H1 (cell line): ENCODE results near the gene CENPF. TPM values are rescaled to one million over a fixed set of nuclear protein-coding genes. Genes with fewer than 3 reads are reported as not detected.

Experiments
- CTCF ChIA-PET: fragments of 300-600 bp; sonication (Branson Sonifier 250); formaldehyde crosslinking; loops from one replicate; lab custom pipeline; 2021; ENCODE audit not compliant: partially characterized antibody; lab: Charles Lee
- POLR2A ChIA-PET: fragments of 300-600 bp; sonication (Branson Sonifier 250); formaldehyde crosslinking; loops from one replicate; lab custom pipeline; 2021; ENCODE audit warnings: inconsistent platforms; ENCODE audit not compliant: partially characterized antibody; lab: Charles Lee
- DNase-seq, 2 experiments: peaks; one replicate each; pipeline versions ENCODE4 v3.0.0 to v3.0.0-alpha.2; 2010 to 2022; ENCODE audit warnings: low spot score in 2 of 2, low read depth in 1 of 2, mixed read lengths in 1 of 2
- FAIRE-seq: peaks from 2 replicates; lab custom pipeline; 2011; peaks lifted over from hg19 to GRCh38; lab: Jason Lieb, UNC
- H2AFZ ChIP-seq: 2 replicates; pipeline ENCODE4 v1.8.1; 2012; ENCODE audit warnings: low read length, inconsistent platforms
- H2AK5ac ChIP-seq: 2 replicates; pipeline ENCODE4 v1.6.1; 2013; ENCODE audit warnings: low read depth, low read length
- H2BK120ac ChIP-seq: replicated peaks from 2 replicates; pipeline ENCODE3; 2013; ENCODE audit warnings: low read depth, low read length, inconsistent platforms
- H2BK12ac ChIP-seq: 2 replicates; pipeline ENCODE4 v1.6.1; 2013; ENCODE audit warnings: low read depth, low read length
- H2BK15ac ChIP-seq: 2 replicates; pipeline ENCODE4 v1.6.1; 2013; ENCODE audit warnings: low read length
- H2BK20ac ChIP-seq: 2 replicates; pipeline ENCODE4 v1.6.1; 2013; ENCODE audit warnings: low read length
- H2BK5ac ChIP-seq: 2 replicates; pipeline ENCODE4 v1.6.1; 2013; ENCODE audit warnings: low read depth, low read length
- H3K14ac ChIP-seq: 2 replicates; pipeline ENCODE4 v1.6.1; 2013; ENCODE audit warnings: inconsistent platforms; ENCODE audit not compliant: insufficient read length
- H3K18ac ChIP-seq: 2 replicates; pipeline ENCODE4 v1.6.1; 2013; ENCODE audit warnings: low read length; ENCODE audit errors: extremely low read depth
- H3K23ac ChIP-seq: 2 replicates; pipeline ENCODE4 v1.6.1; 2013; ENCODE audit warnings: inconsistent platforms; ENCODE audit not compliant: insufficient read length
- H3K23me2 ChIP-seq: 2 replicates; pipeline ENCODE4 v1.6.1; 2013; ENCODE audit warnings: low read depth, low read length
- H3K27ac ChIP-seq: 2 replicates; pipeline ENCODE4 v1.6.1; 2011; ENCODE audit warnings: low read depth, low read length, inconsistent platforms
- H3K27me3 ChIP-seq, 4 experiments: replicated peaks in 1 of 4; 1 replicate in 1 of 4; 2 replicates in 3 of 4; pipeline versions ENCODE4 v1.6.1 to v1.8.1; 2011 to 2013; ENCODE audit warnings: low read length in 3 of 4, mild to moderate bottlenecking in 3 of 4, inconsistent platforms in 2 of 4, mixed read lengths in 2 of 4, moderate library complexity in 1 of 4; ENCODE audit not compliant: control insufficient read depth in 3 of 4, insufficient read depth in 3 of 4; ENCODE audit errors: extremely low read depth in 1 of 4
- H3K36me3 ChIP-seq, 4 experiments: 2 replicates each; pipeline versions ENCODE4 v1.6.1 to v1.8.1; 2011 to 2013; ENCODE audit warnings: mild to moderate bottlenecking in 4 of 4, low read length in 3 of 4, moderate library complexity in 2 of 4, control low read depth in 1 of 4, inconsistent platforms in 1 of 4; ENCODE audit not compliant: insufficient read depth in 4 of 4, control insufficient read depth in 2 of 4
- H3K4ac ChIP-seq: replicated peaks from 2 replicates; pipeline ENCODE3; 2013; ENCODE audit warnings: low read length, low read depth, mixed read lengths, inconsistent platforms; ENCODE audit not compliant: insufficient read length
- H3K4me1 ChIP-seq, 4 experiments: replicated peaks in 1 of 4; 1 replicate in 1 of 4; 2 replicates in 3 of 4; pipeline versions ENCODE4 v1.6.1 to v1.8.1; 2011 to 2013; ENCODE audit warnings: low read length in 3 of 4, inconsistent platforms in 2 of 4, mixed read lengths in 1 of 4; ENCODE audit not compliant: insufficient read depth in 4 of 4, control insufficient read depth in 3 of 4
- H3K4me2 ChIP-seq, 2 experiments: 2 replicates each; pipeline versions ENCODE4 v1.6.1 to v1.8.1; 2011 to 2013; ENCODE audit warnings: low read depth in 2 of 2, low read length in 2 of 2, control low read depth in 1 of 2, inconsistent platforms in 1 of 2, mild to moderate bottlenecking in 1 of 2; ENCODE audit not compliant: insufficient read depth in 1 of 2
- H3K4me3 ChIP-seq, 4 experiments: fragments of 200-600, 300-600 bp in 1 of 4; sonication (generic), shearing (Covaris generic), sonication (Bioruptor Twin) in 1 of 4; 2 replicates each; pipeline versions ENCODE4 v1.5.1 to v1.8.1; 2011 to 2016; ENCODE audit warnings: low read length in 4 of 4, low read depth in 3 of 4, control low read depth in 2 of 4, inconsistent platforms in 2 of 4, mild to moderate bottlenecking in 2 of 4, mixed read lengths in 1 of 4, moderate library complexity in 1 of 4; ENCODE audit not compliant: insufficient read depth in 2 of 4; ENCODE audit errors: extremely low read depth in 1 of 4
- H3K56ac ChIP-seq: replicated peaks from 2 replicates; pipeline ENCODE3; 2013; ENCODE audit warnings: low read depth, mild to moderate bottlenecking, mixed read lengths, low read length, inconsistent platforms; ENCODE audit not compliant: insufficient read length
- H3K79me1 ChIP-seq: 2 replicates; pipeline ENCODE4 v1.6.1; 2013; ENCODE audit warnings: low read depth, low read length, control low read depth
- H3K79me2 ChIP-seq, 2 experiments: 2 replicates each; pipeline versions ENCODE4 v1.6.1 to v1.8.1; 2012 to 2013; ENCODE audit warnings: low read length in 2 of 2, mild to moderate bottlenecking in 2 of 2, inconsistent platforms in 1 of 2; ENCODE audit not compliant: insufficient read depth in 2 of 2, control insufficient read depth in 1 of 2
- H3K9ac ChIP-seq, 4 experiments: replicated peaks in 1 of 4; 1 replicate in 1 of 4; 2 replicates in 3 of 4; pipeline versions ENCODE4 v1.6.1 to v1.8.1; 2011 to 2013; ENCODE audit warnings: low read depth in 3 of 4, low read length in 3 of 4, control low read depth in 2 of 4, mild to moderate bottlenecking in 2 of 4, moderate library complexity in 2 of 4, inconsistent platforms in 1 of 4; ENCODE audit errors: extremely low read depth in 1 of 4
- H3K9me3 ChIP-seq, 2 experiments: 2 replicates each; pipeline versions ENCODE4 v1.6.1 to v1.8.1; 2012 to 2013; ENCODE audit warnings: mild to moderate bottlenecking in 2 of 2, moderate library complexity in 2 of 2, control low read depth in 1 of 2, inconsistent platforms in 1 of 2, low read depth in 1 of 2, low read length in 1 of 2, mixed read lengths in 1 of 2; ENCODE audit not compliant: insufficient read depth in 2 of 2
- H4K20me1 ChIP-seq, 2 experiments: replicated peaks in 1 of 2; 2 replicates each; pipeline versions ENCODE3 to v1.8.1; 2011 to 2013; ENCODE audit warnings: inconsistent platforms in 2 of 2, low read length in 2 of 2, mild to moderate bottlenecking in 1 of 2; ENCODE audit not compliant: insufficient read depth in 2 of 2, control insufficient read depth in 1 of 2
- H4K5ac ChIP-seq: 2 replicates; pipeline ENCODE4 v1.6.1; 2013; ENCODE audit warnings: low read length, low read depth, mixed read lengths, inconsistent platforms; ENCODE audit not compliant: insufficient read length
- H4K8ac ChIP-seq: 2 replicates; pipeline ENCODE4 v1.8.0; 2013; ENCODE audit warnings: mild to moderate bottlenecking, moderate library complexity, low read length, inconsistent platforms; ENCODE audit not compliant: insufficient read depth; ENCODE audit errors: extremely low read depth
- H4K91ac ChIP-seq: replicated peaks from 2 replicates; pipeline ENCODE3; 2013; ENCODE audit warnings: low read length, mixed read lengths, inconsistent platforms; ENCODE audit not compliant: insufficient read length
- ASH2L ChIP-seq: fragments of 200-600, 300-600 bp; sonication (generic); IDR thresholded peaks from one replicate; pipeline ENCODE4 v1.7.1; 2017; ENCODE audit warnings: low read length
- CBX5 ChIP-seq: fragments of 300-800, 300-1000 bp; sonication (generic); IDR thresholded peaks from 2 replicates; pipeline ENCODE4 v1.7.1; 2016; ENCODE audit warnings: antibody characterized with exemption, low read length, low read depth
- E2F6 ChIP-seq: IDR thresholded peaks from 2 replicates; pipeline ENCODE4 v1.6.1; 2012; ENCODE audit warnings: inconsistent platforms
- EP300 ChIP-seq, 2 experiments: IDR thresholded peaks; 1 replicate in 1 of 2; 2 replicates in 1 of 2; pipeline ENCODE4 v1.6.1; 2011 to 2012; ENCODE audit warnings: low read depth in 2 of 2, low read length in 2 of 2, mild to moderate bottlenecking in 2 of 2, borderline replicate concordance in 1 of 2, inconsistent platforms in 1 of 2, moderate library complexity in 1 of 2
- GTF2F1 ChIP-seq: IDR thresholded peaks from 2 replicates; pipeline ENCODE4 v1.6.1; 2012; ENCODE audit warnings: low read depth, low read length, improper control_type of control experiment, borderline replicate concordance
- JUND ChIP-seq: IDR thresholded peaks from 2 replicates; pipeline ENCODE4 v1.6.1; 2011; ENCODE audit warnings: mild to moderate bottlenecking, improper control_type of control experiment, low read length
- KDM5A ChIP-seq: fragments of 200-600 bp; IDR thresholded peaks from 2 replicates; pipeline ENCODE4 v1.7.1; 2012; ENCODE audit warnings: mild to moderate bottlenecking, low read length, inconsistent platforms, mixed read lengths
- POU5F1 ChIP-seq: IDR thresholded peaks from 2 replicates; pipeline ENCODE4 v1.6.1; 2011; ENCODE audit warnings: low read depth, mild to moderate bottlenecking, low read length, moderate library complexity
- RBBP5 ChIP-seq: IDR thresholded peaks from 2 replicates; pipeline ENCODE4 v1.7.1; 2012; ENCODE audit warnings: low read depth, mild to moderate bottlenecking, inconsistent platforms, low read length, moderate library complexity, borderline replicate concordance
- SRF ChIP-seq: IDR thresholded peaks from 2 replicates; pipeline ENCODE4 v1.6.1; 2011; ENCODE audit warnings: mild to moderate bottlenecking, low read depth, low read length, moderate library complexity
- SUZ12 ChIP-seq: fragments of 200-600 bp; sonication (generic); IDR thresholded peaks from 2 replicates; pipeline ENCODE4 v1.6.1; 2012; ENCODE audit warnings: mild to moderate bottlenecking, inconsistent platforms, low read length, moderate library complexity, mixed read lengths
- TBP ChIP-seq: IDR thresholded peaks from 2 replicates; pipeline ENCODE4 v1.6.1; 2011; ENCODE audit warnings: low read depth, low read length, improper control_type of control experiment
- WGBS, 2 experiments: shearing (Covaris generic) in 1 of 2; methylation state at CpG; one replicate each; pipeline versions ENCODE4 v1.1.6 to v1.1.7; 2013 to 2015; ENCODE audit warnings: low lambda C conversion rate in 2 of 2, mixed read lengths in 2 of 2, inconsistent platforms in 1 of 2, low coverage in 1 of 2, missing lambda C conversion rate in 1 of 2; ENCODE audit not compliant: insufficient replicate concordance in 2 of 2, insufficient coverage in 1 of 2, insufficient read length in 1 of 2; ENCODE audit errors: extremely low coverage in 1 of 2, missing lambda C conversion rate in 1 of 2; 5-methylcytosine and 5-hydroxymethylcytosine counted together
- polyA plus RNA-seq, 7 experiments: library from polyadenylated mRNA; depleted of rRNA in 3 of 7; stranded (reverse) in 5 of 7; unstranded in 2 of 7; fragments of >200 nt in 5 of 7; fragments of 200-250 nt in 2 of 7; gene quantifications; 1 replicate in 5 of 7; 2 replicates in 1 of 7; 4 replicates in 1 of 7; pipeline versions ENCODE4 v1.2.1 to v1.2.3, GENCODE V29; 2011 to 2013; ENCODE audit warnings: missing spikeins in 2 of 7, mixed read lengths in 2 of 7
- total RNA-seq: library from RNA; stranded (reverse); fragmentation: NEBNext Ultra II Directional; extraction: Animal tissue kit (Norgen Biotek cat#: 25700); gene quantifications from 2 replicates; pipeline ENCODE4 v1.2.1, GENCODE V29; 2021

The CENPF gene
- total and polyA plus RNA-seq, 2 of the 8 experiments (the other 6 are each of a cell fraction or from before 2014, with no cell fraction given): 13.7 to 170 TPM

DNA sequence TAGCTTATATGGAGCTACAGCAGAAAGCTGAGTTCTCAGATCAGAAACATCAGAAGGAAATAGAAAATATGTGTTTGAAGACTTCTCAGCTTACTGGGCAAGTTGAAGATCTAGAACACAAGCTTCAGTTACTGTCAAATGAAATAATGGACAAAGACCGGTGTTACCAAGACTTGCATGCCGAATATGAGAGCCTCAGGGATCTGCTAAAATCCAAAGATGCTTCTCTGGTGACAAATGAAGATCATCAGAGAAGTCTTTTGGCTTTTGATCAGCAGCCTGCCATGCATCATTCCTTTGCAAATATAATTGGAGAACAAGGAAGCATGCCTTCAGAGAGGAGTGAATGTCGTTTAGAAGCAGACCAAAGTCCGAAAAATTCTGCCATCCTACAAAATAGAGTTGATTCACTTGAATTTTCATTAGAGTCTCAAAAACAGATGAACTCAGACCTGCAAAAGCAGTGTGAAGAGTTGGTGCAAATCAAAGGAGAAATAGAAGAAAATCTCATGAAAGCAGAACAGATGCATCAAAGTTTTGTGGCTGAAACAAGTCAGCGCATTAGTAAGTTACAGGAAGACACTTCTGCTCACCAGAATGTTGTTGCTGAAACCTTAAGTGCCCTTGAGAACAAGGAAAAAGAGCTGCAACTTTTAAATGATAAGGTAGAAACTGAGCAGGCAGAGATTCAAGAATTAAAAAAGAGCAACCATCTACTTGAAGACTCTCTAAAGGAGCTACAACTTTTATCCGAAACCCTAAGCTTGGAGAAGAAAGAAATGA lies 37.6 kb downstream of the CENPF start:
- peaks cover 3 to 6% of the 10 kb centered on the region in 2 experiments for H4K20me1 ChIP-seq
- WGBS, 2 experiments: 92% methylated on average over 6 of the region's 6 CpGs; no CpG with 5 or more reads in 1 of the 2 experiments
- H2AFZ ChIP-seq: no peak overlapping the region
- H3K4ac ChIP-seq: no peak overlapping the region
- H4K91ac ChIP-seq: no peak overlapping the region
- no peak overlapping the region for H3K4me3 ChIP-seq
- H3K4me2 ChIP-seq: no peak overlapping the region
- H3K79me2 ChIP-seq: no peaks in the 10 kb centered on the region
- no peaks in the 10 kb centered on the region for H3K9me3 ChIP-seq
- no peak overlapping the region for H3K9ac ChIP-seq
- no peak overlapping the region for H3K56ac ChIP-seq
- no peaks in the 10 kb centered on the region for H3K27me3 ChIP-seq
- CTCF ChIA-PET: interaction anchor here (0.5 to 4.0 kb wide), 7 partner anchors 9 to 310 kb away, joined by 3 to 28 read pairs (median 5); no protein-coding TSS in a partner anchor
- H3K36me3 ChIP-seq: peaks cover 39 to 86% (median 79%) of the 10 kb centered on the region in 4 experiments
- DNase-seq (no peak), FAIRE-seq (no peak)
- H3K4me1 ChIP-seq: no peaks in the 10 kb centered on the region
- H2BK15ac ChIP-seq: no peak overlapping the region
- no peak overlapping the region for H2BK120ac ChIP-seq
- POLR2A ChIA-PET: no interaction called here
- no peaks in the 10 kb centered on the region for H3K23me2 ChIP-seq
- no peak overlapping the region for H3K23ac ChIP-seq
- H2BK5ac ChIP-seq: no peak overlapping the region
- no peak overlapping the region for H2BK20ac ChIP-seq
- H2AK5ac ChIP-seq: no peak overlapping the region
- H3K18ac ChIP-seq: no peak overlapping the region
- no peak overlapping the region for H4K8ac ChIP-seq
- H4K5ac ChIP-seq: no peak overlapping the region
- no peaks in the 10 kb centered on the region; the same call in 1 of the 2 replicates for H3K79me1 ChIP-seq
- H3K27ac ChIP-seq: no peak overlapping the region
- H3K14ac ChIP-seq: no peak overlapping the region
- H2BK12ac ChIP-seq: no peak overlapping the region
- no peak for TF ChIP-seq JUND
- TF ChIP-seq KDM5A: no peak
- no peak for TF ChIP-seq CBX5
- TF ChIP-seq TBP: no peak
- TF ChIP-seq RBBP5: no peak
- TF ChIP-seq SRF: no peak
- no peak for TF ChIP-seq SUZ12
- TF ChIP-seq EP300 (IDR thresholded peaks at IDR 0.05; ENCODE audit: borderline replicate concordance in 1 of 2, low read depth in 2 of 2, low read length in 2 of 2): no peak
- no peak for TF ChIP-seq GTF2F1
- TF ChIP-seq ASH2L: no peak
- TF ChIP-seq E2F6: no peak
- no peak for TF ChIP-seq POU5F1
